ENCODE data around the gene C10orf90.

Gene C10orf90

DNA sequence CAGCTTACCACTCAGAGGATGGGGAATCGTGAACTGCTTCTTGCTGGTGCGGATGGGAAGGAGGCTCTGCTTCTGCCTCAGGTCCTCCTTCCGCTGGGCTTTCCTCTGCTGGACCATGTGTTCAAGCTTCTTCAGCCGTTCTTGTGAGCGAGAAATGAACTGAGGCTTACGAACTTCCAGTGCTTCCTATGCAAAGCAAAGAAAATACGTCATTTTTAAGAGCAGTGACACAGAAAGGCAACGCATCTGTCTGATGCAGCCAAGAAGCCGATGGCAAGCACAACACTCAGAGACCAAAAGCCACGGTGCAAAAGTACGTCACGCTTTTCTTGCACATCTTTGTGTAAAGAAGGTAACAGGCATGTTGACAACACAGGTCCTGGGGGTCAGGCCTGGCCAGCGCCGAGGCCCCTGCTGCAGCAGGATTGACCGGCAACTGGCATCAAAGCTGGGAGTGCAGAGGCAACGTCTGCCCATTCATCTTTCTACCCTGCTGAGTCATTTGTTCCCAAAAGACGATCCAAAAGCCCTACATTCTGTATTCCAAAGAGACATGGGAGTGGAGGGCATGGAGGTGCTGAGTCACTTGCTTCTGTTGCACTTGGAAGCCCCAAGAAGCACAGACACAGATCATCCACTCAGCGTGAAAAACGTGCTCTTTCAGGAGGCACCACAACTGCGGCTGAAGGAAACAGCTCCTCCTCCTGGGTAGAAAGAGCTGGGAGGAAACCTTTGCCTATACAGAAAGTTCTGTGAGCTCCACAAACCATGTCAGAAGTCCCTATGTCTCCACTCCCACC is 211.3 kb downstream of the C10orf90 start:
- DNase-seq, result no peak

DNA sequence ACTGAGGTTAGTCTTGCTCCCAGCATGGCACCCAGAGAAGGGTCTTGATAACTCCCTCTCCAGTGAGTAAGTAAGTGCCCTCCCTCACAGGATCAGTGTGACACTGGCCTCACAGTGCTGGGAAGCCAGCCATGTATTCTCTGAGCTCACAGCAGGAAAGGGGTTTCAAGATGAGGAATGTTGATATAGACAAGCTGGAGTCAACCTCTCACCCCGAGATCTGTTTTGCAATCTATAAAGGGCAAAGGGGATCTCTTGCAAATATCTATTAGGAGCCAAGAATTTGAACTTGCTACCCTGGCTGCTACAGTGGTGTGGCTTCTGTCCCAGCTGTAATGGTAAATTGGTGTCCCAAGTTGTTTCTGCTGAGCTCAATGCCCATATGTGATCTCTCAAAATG is 212.0 kb downstream of the C10orf90 start:
- DNase-seq, result no peak

DNA sequence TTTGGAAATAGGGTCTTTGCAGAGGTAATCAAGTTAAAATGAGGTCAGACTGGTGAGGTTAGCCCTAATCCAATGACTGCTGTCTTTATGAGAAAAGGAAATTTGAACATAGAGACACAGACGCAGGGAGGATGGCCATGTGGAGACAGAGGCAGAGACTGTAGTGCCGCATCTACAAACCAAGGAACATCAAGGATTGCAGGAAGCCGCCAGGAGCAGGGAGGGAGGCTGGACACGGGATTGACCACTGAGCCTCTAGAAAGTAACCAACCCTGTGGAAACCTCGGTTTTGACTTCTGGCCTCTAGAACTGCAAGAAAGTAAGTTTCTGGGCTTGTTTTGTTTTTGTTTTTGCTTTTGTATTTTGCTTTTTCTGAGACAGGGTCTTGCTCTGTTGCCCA is 213.9 kb downstream of the C10orf90 start:
- DNase-seq, result no peak

DNA sequence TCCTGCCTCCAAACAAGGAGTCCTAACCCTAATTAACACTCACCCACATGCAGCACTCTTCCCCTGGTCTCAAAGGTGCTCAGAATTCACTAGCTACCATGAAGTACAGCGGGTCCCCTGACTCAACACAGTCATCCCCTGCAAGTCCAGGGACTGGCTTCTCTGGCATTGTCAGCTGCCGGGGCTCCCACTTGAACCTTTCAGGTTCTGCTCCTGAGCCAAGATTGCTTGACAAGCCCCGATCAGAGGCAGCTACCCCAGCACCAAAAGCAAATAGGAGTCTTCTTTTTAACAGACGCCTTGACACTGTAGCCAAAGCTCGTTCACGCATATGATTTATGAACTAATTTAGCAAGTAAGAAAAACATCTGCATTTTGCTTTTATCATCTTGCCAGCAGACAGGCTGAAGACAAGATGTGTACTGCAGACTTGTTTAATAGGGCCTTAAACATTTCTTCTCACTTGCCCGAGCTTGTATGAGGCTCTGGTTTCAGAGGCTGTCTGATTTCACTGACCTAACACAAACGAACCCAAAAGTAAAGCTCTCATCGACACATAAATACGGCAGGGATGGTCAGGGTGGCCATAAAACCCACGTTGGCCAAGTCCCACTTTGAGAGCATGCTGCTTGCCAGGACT is 214.6 kb downstream of the C10orf90 start:
- no peak for DNase-seq

DNA sequence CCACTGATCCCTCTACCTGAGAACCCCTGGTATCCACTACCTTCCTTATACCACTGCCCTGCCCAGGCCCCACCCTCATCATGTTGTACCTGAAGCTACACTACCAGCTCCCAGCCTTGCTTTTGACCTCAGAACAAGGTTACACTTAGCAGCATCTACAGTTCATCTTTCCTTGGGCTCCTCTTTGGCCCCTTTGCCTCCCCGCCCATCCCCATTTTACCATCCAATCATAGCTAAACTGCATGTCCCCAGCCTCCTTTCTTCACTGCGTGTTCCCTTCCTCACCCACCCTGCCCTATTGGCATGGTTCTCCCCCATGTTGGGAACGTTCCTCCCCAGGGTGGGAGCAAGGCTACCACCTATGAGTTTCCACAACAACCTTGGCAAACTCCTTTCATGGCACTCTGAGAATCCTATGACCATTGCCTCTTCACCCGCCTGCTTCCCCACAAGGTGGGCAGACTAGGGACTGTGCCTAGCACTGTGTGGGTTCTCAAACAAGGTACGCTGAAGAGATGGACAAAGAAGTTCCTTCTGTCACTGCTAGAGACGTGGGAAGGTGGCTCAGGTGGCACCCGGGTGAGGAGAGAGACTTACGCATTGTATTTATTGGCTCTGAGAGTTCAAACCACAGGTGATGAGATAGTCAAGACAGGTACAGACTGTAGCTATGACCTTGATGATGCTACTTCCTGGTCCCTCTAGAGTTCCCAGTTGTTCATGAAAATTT is 215.3 kb downstream of the C10orf90 start:
- no peak for DNase-seq

DNA sequence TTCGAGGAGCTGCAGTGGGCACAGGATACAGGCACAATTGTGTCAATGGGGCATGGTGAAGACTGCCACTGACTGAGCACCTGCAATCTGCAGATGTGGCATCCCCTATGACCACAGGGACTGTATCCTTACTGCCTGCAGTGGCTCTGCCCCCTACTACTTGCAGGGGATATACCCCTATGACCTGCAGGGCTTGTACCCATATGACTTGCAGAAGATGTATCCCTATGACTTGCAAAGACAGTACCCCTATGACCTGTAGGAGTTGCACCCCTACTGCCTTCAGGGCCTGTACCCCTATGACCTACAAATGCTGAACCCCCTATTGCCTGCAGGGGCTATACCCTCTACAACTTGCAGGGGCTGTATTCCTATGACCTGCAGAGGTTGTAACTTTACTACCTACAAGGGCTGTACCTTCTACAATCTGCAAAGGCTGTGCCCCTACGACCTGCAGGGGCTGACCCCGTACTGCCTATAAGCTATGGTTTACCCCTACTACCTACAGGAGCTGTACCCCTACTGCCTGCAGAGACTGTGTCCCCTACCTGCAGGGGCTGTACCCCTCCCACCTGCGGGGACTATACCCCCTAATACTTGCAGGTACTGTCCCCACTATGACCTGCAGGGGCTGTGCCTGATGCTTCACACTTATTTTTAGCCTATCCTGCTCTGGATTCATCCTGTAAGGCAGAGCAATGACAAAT is 216.3 kb downstream of the C10orf90 start:
- DNase-seq, result no peak

DNA sequence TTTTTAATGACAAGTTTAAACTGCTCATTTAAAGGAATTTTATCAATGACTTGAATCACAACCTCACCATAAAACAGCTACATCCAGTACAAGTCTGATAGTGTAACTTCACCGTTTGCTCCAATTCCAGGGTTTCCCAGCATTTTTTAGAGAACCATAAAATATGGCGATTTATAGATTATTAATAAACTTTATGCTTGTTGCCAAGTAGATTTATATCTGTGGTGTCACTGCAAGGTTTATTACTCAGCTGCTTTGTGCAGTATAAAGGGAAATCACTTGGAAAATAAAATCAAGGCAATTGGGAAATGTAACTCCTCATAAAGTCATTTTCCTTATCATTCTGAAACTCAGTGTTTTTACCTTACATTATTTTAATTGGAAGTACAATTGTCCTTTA is 218.2 kb downstream of the C10orf90 start:
- DNase-seq, result no peak

DNA sequence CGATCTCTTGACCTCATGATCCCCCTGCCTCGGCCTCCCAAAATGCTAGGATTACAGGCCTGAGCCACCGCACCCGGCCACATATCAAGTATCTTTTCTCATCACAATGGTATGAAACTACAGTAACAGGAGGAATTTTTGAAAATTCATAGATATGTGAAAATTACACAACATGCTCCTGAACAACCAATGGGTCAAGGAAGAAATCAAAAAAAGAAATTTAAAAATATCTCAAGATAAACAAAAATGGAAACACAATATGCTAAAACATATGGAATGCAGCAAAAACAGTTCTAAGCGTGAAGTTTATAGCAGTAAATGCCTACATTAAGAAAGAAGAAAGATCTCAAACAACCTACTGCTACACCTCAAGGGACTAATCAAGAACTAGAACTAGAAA is 222.4 kb downstream of the C10orf90 start:
- no peak for DNase-seq

DNA sequence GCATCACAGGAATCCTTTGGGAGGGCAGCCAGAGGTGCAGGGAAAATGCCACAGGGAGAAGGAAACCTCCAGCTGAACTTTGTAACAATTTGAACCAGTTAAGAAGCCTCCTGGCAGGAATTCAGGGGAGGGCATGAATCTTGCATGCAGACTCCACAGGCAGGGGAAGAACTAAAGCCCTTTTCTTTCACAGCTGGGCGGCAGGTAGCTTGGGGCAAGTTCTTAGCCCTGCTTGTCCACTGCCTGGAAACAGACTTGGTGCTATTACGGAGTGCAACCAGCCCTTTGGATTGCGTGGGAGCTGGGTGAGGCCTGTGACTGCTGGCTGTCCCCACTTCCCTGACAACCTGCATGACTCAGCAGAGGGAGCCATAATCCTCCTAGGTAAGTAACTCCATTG is 230.6 kb downstream of the C10orf90 start:
- DNase-seq, result no peak

DNA sequence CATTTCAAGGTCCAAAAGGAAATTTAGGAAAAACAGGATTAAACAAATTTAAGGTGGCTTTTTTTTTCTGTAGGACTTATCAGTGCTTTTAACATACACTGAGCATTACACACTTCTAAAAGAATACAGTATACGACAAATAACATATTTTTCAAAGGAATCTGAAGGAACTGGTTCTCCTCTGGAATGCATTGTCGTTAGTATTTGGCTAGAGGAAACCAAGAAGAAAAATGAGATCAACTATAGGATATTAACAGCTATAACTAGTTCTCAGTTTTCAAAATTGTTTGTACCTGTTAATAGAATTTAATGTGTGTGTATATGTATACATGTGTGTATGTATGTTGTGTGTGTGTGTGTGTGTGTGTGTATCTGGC is 232.1 kb downstream of the C10orf90 start:
- DNase-seq, result no peak

DNA sequence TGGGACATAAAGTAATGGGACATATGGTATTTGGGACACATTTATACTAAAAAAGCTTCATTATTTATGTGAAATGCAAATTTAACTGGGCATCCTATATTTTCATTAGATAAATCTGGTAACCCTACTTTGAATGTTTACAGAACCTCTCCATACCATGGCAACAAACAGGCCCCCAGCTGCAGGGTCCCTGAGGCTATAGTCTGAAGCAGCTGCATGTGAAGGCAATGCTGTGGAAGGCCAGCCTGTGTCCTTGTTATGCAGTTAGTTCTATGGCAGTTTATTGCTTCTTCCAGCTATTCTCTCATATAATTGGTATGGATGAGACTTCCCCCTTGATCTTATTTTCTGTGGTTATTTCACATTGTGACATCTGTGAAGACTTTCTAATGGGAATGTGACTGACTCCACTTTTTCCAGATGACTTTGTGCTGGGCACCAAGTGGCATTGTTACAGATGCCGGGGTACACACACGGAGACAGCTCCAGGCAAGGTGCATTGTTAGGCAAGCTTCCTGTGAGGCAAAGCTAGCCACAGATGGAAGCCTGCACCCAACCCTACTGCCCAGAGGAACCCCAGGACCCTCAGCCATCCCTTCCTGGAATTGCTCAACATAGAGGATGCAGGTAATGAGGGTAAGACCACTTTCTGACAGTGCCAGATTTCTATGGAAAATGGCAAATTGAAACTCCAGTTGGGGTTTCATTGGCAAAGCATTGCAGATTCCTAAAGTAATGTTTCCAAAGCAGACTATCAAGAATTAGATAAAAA is 232.7 kb downstream of the C10orf90 start:
- DNase-seq, result no peak

DNA sequence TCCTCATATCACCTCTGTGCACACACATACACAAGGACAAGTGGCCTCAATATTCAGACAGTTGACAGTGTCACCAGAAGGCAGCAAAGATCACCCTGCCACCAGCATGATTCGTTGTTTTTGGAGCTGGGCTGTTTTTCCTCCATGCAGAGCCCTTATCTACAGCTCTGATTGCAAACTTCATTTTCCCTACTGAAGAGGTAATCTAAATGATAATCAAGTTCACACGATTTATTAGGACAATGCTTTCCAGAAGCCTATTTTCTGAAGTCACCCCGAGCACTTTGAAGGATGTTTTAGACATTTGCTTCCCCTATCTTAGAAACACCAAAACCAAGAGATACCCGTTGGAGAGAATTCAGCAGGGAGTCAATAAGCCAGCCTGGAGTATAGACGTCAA is 236.3 kb downstream of the C10orf90 start:
- no peak for DNase-seq

DNA sequence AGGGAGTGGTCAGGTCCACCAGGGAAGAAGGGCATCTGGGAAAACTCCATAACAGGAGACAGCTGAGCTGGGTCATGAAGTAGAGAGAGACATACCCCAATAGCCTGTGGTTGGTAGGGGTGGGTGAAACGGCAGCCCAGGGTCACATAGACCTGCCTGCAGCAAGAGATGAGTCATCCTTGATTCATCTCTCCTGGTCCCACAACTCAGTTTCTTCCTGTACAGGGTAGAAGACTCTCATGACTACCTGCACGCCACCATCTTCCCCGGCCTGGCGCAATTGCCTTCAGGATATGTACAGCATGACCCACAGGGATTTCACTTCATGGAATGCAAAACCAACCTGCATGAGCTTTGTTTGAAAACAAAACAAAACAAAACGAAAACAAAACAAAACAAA is 237.1 kb downstream of the C10orf90 start:
- no peak for DNase-seq

DNA sequence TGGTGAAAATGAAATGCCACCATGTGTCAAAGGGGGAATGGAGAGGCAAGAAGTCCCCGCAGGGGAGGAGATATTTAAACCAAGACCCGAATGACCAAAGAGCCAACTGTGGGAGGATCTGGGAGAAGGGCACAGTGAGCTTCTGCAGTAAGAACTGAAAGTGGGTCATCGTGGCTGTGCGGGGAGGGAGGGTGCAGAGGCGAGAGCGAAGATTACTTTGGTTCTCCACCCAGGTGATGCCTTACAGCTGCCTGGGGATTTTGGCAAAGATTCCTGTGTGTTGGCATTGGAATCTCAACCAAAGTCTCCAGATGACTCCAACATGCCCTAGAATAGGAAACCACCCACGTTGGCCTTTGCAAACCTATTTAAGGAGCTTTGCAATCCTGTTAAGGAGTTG is 238.0 kb downstream of the C10orf90 start:
- DNase-seq, result no peak

DNA sequence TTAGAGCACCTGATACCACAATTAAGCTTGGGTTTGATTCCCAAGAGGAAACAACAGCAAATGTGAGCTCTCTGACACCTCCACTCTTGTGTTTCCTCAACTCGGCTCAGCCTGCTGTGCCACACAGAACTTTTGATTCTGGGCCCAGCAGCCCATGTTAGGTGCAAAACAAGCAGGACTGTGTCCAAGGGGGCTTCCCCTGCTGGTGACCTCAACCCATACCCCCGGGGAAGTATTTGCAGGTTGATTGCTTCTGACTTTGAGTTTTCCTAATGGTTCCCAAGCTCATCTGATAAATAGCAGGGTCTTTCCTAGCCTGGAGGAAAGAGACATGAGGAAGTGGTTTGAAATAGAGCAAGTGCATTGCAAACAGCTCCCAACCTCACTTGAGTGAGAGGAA is 238.7 kb downstream of the C10orf90 start:
- DNase-seq, result no peak

DNA sequence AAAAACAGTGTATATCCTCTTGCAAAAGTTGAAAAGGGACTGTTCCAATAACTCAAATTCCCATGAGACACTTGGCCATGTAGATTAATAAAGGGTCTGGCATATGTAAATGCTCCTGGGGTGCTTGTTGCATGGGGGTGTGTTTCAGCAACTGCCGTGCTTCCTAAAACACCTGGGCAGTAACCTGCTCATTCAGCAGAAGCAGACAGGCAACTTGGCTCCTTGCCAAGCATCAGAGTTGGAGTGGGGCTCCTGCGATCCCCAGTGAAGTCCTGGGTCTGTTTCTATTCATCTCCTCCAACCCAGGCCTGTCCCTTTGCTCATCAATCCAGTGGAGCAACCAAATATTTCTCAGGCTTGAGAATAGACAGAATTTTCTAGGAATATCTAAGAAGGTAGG is 240.0 kb downstream of the C10orf90 start:
- no peak for DNase-seq

DNA sequence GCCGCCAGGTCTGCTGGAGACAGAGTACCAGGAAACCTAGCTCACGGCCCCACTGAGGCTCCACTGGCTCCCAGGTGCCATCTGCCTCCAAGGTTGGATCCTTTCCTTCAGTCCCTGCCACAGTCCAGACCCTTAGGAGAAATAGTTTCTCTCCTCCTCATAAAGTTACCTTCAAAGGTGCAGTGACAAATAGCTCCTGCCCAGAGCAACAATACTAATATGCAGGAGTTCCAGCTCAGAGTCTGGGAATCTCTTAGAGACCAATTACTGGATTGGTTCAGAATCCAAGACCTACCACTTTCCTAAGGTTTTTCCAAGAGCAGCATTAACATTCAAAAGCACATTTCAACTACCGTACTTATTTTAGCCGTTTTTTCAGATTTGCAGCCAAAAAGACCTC is 241.2 kb downstream of the C10orf90 start:
- DNase-seq, result no peak

DNA sequence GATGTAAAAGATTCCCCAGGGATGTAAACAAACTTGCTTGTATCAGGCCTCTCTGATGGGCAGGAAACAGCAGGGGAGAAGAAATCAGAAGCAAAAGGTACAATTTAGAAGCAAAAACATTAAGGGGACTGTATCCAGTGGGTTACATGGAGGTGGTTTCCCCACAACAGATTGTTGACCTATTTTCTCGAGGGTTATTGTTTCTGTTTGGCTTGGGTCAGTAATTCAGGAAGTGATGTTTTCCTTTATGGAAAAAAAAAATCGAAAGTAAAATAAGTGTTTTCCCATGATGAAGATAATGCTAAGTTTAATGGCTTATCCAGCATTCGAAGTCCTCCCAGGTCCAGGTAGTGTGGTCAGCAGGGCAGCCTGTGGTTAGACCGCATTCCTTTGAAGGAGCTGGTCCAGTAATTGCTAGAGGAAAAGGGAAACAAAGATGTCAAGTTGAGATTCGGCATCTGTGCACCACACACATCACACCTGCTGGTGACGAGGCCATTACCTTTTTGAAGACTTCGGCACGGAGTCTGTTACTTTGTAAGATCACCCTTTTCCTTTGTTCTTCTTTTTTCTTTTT is 244.9 kb downstream of the C10orf90 start:
- no peak for DNase-seq

DNA sequence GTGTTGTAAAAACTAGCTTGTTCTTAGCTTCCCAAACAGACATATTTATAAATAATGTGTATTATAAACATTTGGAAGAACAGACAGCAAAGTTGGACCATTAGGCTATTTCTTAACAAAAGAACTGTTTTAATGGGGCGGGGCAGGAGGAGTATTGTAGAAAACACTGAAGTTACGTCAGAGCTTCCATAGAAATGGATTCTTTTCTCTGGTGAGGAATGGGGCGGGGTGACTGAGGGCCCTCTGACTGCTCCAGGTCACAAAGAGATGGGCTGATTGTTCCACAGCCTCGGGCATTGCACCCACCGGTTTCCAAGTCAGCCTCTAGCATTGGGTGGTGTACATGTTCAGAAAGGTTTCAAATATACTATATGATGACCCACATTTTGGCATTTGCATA is 245.5 kb downstream of the C10orf90 start:
- DNase-seq, result no peak

DNA sequence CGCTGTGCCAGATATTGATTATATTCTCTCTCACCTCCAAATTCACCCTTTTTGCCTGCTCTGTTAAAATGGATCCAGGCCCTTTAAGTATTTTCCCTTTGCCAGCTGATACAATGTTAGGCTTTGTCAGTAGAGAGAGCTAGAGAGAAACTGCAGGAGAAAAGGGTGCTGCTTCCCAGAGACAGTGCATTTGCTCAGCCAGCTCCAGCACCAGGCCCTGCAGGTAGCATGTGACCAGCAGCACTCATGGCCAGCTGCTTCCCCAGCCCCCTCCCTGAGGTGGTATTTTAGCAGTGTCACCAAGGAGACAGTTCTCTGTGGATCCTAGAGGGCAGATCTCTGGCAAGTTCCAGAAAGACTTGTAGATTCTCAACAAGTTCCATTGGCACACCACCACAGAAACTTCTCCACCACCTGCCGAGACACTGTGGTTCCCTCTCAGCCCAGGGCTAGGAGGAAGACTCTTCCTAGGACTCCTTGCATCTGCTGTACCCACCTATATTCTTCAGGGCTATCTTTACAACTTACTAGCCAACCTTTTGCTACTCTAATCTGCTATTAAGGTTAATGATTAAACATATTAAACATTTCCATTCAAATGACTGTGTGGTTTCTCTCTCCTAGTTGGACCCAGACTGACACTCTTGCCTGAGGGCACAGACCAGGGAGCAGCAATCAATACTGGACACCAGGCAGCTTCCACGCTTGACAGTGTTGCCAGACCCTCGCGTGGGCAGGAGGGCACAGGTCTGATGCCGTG is 246.6 kb downstream of the C10orf90 start:
- DNase-seq, result no peak

DNA sequence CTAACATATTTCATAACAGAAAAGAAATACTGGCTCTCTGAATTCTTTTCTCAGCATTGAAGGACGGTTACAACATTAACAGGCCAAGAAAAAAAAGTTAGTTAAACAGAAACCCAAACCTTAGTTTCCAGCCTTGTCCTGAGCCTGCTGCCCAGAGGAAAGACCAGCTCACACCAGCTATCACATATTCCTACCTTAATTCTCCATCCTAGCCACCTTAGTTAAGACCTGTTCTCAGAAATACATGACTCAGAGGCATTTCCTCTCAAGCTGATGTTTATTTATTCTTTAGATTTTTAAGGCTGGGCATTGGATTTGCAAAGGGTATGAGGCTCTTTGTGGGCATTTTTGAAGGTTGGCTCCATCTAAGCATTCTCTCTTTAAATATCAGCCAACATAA is 247.9 kb downstream of the C10orf90 start:
- no peak for DNase-seq
